HL-60/S4 treated with phorbol 12-myristate 13-acetate at 8.2 ng/mL for 4 days and 3 days (cell line): ENCODE results near the gene NT5DC1.

Experiments
- in situ Hi-C: fragments of 300-500 bp; cut with MboI; formaldehyde crosslinking; loops from 2 replicates; pipeline ENCODE4 v1.15.0; 2022; ENCODE audit warnings: low sequenced_read_pairs

The NT5DC1 gene

GRCh38 chr6:116100419-116101301 lies at the start of gene NT5DC1:
Gene NT5DC1, plus strand, starts transcription at chr6:116100853. Its CDS starts 78 bp downstream, at chr6:116100931.
- in situ Hi-C loops, result no loop called here

- in situ Hi-C loops, result no loop called here
These were observed 49.4 kb upstream of the NT5DC1 start for GRCh38 chr6:116051244-116051643.

- in situ Hi-C loops, result no loop called here
These were observed 45.1 kb upstream of the NT5DC1 start for GRCh38 chr6:116055513-116055912.

GRCh38 chr6:116057766-116058165 lies 42.9 kb upstream of the NT5DC1 start:
- in situ Hi-C loops, result no loop called here

- in situ Hi-C loops, result no loop called here
These were observed 40.7 kb upstream of the NT5DC1 start for GRCh38 chr6:116059713-116060571.

- in situ Hi-C loops, result no loop called here
These were observed 39.9 kb upstream of the NT5DC1 start, which contains the start of gene FRK for GRCh38 chr6:116060572-116061283. Gene FRK, minus strand, starts transcription at chr6:116060891. Its CDS starts 580 bp downstream, at chr6:116060311.

- in situ Hi-C loops, result no loop called here
These were observed 38.2 kb upstream of the NT5DC1 start for GRCh38 chr6:116062496-116062895.

GRCh38 chr6:116064666-116065065 lies 36.0 kb upstream of the NT5DC1 start:
- in situ Hi-C loops, result no loop called here

GRCh38 chr6:116066789-116067188 lies 33.9 kb upstream of the NT5DC1 start:
- in situ Hi-C loops, result no loop called here

GRCh38 chr6:116070101-116070500 lies 30.6 kb upstream of the NT5DC1 start:
- in situ Hi-C loops, result no loop called here

- in situ Hi-C loops, result no loop called here
These were observed 29.9 kb upstream of the NT5DC1 start for GRCh38 chr6:116070616-116071389.

- in situ Hi-C loops, result no loop called here
These were observed 28.3 kb upstream of the NT5DC1 start for GRCh38 chr6:116072368-116072767.

GRCh38 chr6:116073765-116074440 lies 26.8 kb upstream of the NT5DC1 start:
- in situ Hi-C loops, result no loop called here

- in situ Hi-C loops, result no loop called here
These were observed 25.8 kb upstream of the NT5DC1 start for GRCh38 chr6:116074732-116075390.

GRCh38 chr6:116078522-116078921 lies 22.1 kb upstream of the NT5DC1 start:
- in situ Hi-C loops, result no loop called here

- in situ Hi-C loops, result no loop called here
These were observed 21.7 kb upstream of the NT5DC1 start for GRCh38 chr6:116078945-116079344.

- in situ Hi-C loops, result no loop called here
These were observed 17.6 kb upstream of the NT5DC1 start for GRCh38 chr6:116083052-116083451.

- in situ Hi-C loops, result no loop called here
These were observed 16.4 kb upstream of the NT5DC1 start for GRCh38 chr6:116084284-116084683.

GRCh38 chr6:116087437-116088027 lies 13.1 kb upstream of the NT5DC1 start:
- in situ Hi-C loops, result no loop called here
